8988T (cell line): ENCODE measurements around the gene EMP2.
"Not testable (repeated sequence)": the region's sequence is repeated elsewhere in the genome, so short reads cannot be mapped to it uniquely, and the experiment has no call there.

Source experiments
- DNase-seq: peaks from one replicate; pipeline ENCODE4 v3.0.0; 2011

EMP2 gene

GRCh38 chr16:10579965-10580882 is at the start of gene EMP2:
Gene EMP2, minus strand, starts transcription at chr16:10580598. Its CDS starts 32,981 bp downstream, at chr16:10547617.
- peak; percentile 82 for DNase-seq

GRCh38 chr16:10629592-10629963 is 49.2 kb upstream of the EMP2 start:
- DNase-seq = no peak

- no peak for DNase-seq
Observed at GRCh38 chr16:10625595-10626357, 45.4 kb upstream of the EMP2 start.

GRCh38 chr16:10624527-10624926 is 44.1 kb upstream of the EMP2 start:
- DNase-seq = no peak

- DNase-seq = no peak
Observed at GRCh38 chr16:10623059-10623458, 42.7 kb upstream of the EMP2 start.

GRCh38 chr16:10622036-10622921 is 41.9 kb upstream of the EMP2 start:
- no peak for DNase-seq

- DNase-seq = not testable (repeated sequence)
Observed at GRCh38 chr16:10621216-10621949, 41.0 kb upstream of the EMP2 start.

- DNase-seq = no peak
Observed at GRCh38 chr16:10620120-10620519, 39.7 kb upstream of the EMP2 start.

GRCh38 chr16:10619271-10619849 is 39.0 kb upstream of the EMP2 start:
- DNase-seq = no peak

GRCh38 chr16:10618710-10619209 is 38.4 kb upstream of the EMP2 start:
- no peak for DNase-seq

GRCh38 chr16:10617662-10618420 is 37.4 kb upstream of the EMP2 start:
- DNase-seq = no peak

- DNase-seq = no peak
Observed at GRCh38 chr16:10616756-10617640, 36.6 kb upstream of the EMP2 start.

GRCh38 chr16:10616419-10616755 is 36.0 kb upstream of the EMP2 start:
- no peak for DNase-seq

- DNase-seq = no peak
Observed at GRCh38 chr16:10614685-10615084, 34.3 kb upstream of the EMP2 start.

GRCh38 chr16:10613785-10614485 is 33.5 kb upstream of the EMP2 start:
- DNase-seq = no peak

GRCh38 chr16:10612649-10613179 is 32.3 kb upstream of the EMP2 start:
- DNase-seq = no peak

- no peak for DNase-seq
Observed at GRCh38 chr16:10611825-10612342, 31.5 kb upstream of the EMP2 start.

GRCh38 chr16:10610499-10611184 is 30.2 kb upstream of the EMP2 start:
- DNase-seq = no peak
